Measurements from ENCODE around the gene IGSF23. TPM values are rescaled to one million over a fixed set of nuclear protein-coding genes. Genes with fewer than 3 reads are reported as not detected.

The IGSF23 gene
- total RNA-seq, 1 experiment from 2014 or later = not detected

DNA sequence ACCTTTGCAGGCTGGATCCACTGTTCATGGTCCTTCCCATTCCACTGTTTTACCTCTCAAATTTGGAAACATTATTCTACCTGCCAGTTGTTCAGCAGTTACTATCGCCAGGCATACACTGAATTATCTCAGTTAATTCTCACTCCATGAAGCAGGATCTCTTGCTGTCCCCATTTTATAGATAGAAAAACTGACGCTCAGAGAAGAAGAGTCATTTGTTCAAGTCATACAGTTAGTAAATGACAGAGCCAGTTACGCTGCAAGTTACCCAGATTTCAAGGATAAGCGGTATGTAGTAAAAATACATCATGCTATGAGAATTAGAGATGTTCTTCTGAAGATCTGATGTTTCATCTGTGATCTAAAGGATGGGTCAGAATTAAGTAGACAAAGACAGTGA lies 40.2 kb upstream of the IGSF23 start:
- no peak overlapping the region for H3K23ac ChIP-seq (ENCODE audit: insufficient read length, low read depth, low read length)
- no peak overlapping the region for H2AFZ ChIP-seq (ENCODE audit: low read length)
- no peaks in the 10 kb centered on the region for H3K79me1 ChIP-seq (ENCODE audit: insufficient read depth, low read depth, low read length, poor library complexity, severe bottlenecking)
- no peak overlapping the region for H3K14ac ChIP-seq (ENCODE audit: insufficient read depth, low read length)
- no peaks in the 10 kb centered on the region for H3K9me3 ChIP-seq (ENCODE audit: control insufficient read depth, low read depth, low read length)
- no peak for DNase-seq
- no peaks in the 10 kb centered on the region for H4K20me1 ChIP-seq (ENCODE audit: control insufficient read depth, insufficient read depth, insufficient read length)
- H3K23me2 ChIP-seq (ENCODE audit: insufficient read length, low read depth, low read length, poor library complexity, severe bottlenecking) = no peaks in the 10 kb centered on the region
- no peak overlapping the region for H3T11ph ChIP-seq (ENCODE audit: low read length)
- no peak overlapping the region for H4K91ac ChIP-seq (ENCODE audit: insufficient read length, low read depth, low read length)
- Mint-ChIP-seq H3K27ac (no peak overlapping the region), H3K36me3 (ENCODE audit: insufficient read depth in 1 of 3, low read depth in 3 of 3) (no peaks in the 10 kb centered on the region), H3K9me3 (no peaks in the 10 kb centered on the region), H3K4me3 (no peak overlapping the region), H3K4me1 (peaks cover 0 to 13% of the 10 kb centered on the region in 2 experiments; a peak in 2 of 4 replicates), H3K27me3 (ENCODE audit: low read depth) (peaks cover 4% of the 10 kb centered on the region; the same call in 1 of the 2 replicates)
- H3K56ac ChIP-seq (ENCODE audit: insufficient read length, low read depth, low read length) = no peak overlapping the region
- H3K9ac ChIP-seq (ENCODE audit: extremely low read depth, insufficient read length, low read length) = no peak overlapping the region
- H2BK5ac ChIP-seq (ENCODE audit: insufficient read length, low read length) = no peak overlapping the region
- no peak overlapping the region for H3K18ac ChIP-seq (ENCODE audit: insufficient read length, low read depth, low read length)
- H3K27me3 ChIP-seq (ENCODE audit: insufficient read depth, low read length) = no peaks in the 10 kb centered on the region
- no peaks in the 10 kb centered on the region for H3K79me2 ChIP-seq (ENCODE audit: insufficient read depth, low read length)
- H4K5ac ChIP-seq (ENCODE audit: insufficient read length, low read depth, low read length) = no peak overlapping the region
- H3K4ac ChIP-seq (ENCODE audit: low read depth, low read length) = no peak overlapping the region
- no peak overlapping the region for H2BK12ac ChIP-seq (ENCODE audit: insufficient read length, low read depth, low read length)
- no peak overlapping the region for H2BK15ac ChIP-seq (ENCODE audit: low read depth, low read length)
- no peak overlapping the region for H2BK120ac ChIP-seq (ENCODE audit: low read depth, low read length, poor library complexity, severe bottlenecking)
- H3K4me1 ChIP-seq (ENCODE audit: insufficient read depth, low read length) = no peaks in the 10 kb centered on the region
- no peak overlapping the region for H3K27ac ChIP-seq (ENCODE audit: insufficient read length, low read depth, low read length)
- H3K4me2 ChIP-seq (ENCODE audit: insufficient read depth, insufficient read length, low read length) = no peak overlapping the region
- no peak overlapping the region for H2BK20ac ChIP-seq (ENCODE audit: low read depth, low read length, poor library complexity, severe bottlenecking)
- TF ChIP-seq CTCF (conservative IDR thresholded peaks at IDR 0.05) = no peak
- no peak overlapping the region for H4K8ac ChIP-seq (replicated peaks; ENCODE audit: insufficient read length, low read depth, low read length)
- WGBS (ENCODE audit: extremely low coverage, insufficient read length, low lambda C conversion rate) = no CpG with 5 or more reads among the region's 4 CpGs
- H2AK5ac ChIP-seq (ENCODE audit: insufficient read length, low read length) = no peak overlapping the region

All from H9 (cell line).